Measurements from ENCODE around the gene SLC5A6.

SLC5A6 gene

DNA sequence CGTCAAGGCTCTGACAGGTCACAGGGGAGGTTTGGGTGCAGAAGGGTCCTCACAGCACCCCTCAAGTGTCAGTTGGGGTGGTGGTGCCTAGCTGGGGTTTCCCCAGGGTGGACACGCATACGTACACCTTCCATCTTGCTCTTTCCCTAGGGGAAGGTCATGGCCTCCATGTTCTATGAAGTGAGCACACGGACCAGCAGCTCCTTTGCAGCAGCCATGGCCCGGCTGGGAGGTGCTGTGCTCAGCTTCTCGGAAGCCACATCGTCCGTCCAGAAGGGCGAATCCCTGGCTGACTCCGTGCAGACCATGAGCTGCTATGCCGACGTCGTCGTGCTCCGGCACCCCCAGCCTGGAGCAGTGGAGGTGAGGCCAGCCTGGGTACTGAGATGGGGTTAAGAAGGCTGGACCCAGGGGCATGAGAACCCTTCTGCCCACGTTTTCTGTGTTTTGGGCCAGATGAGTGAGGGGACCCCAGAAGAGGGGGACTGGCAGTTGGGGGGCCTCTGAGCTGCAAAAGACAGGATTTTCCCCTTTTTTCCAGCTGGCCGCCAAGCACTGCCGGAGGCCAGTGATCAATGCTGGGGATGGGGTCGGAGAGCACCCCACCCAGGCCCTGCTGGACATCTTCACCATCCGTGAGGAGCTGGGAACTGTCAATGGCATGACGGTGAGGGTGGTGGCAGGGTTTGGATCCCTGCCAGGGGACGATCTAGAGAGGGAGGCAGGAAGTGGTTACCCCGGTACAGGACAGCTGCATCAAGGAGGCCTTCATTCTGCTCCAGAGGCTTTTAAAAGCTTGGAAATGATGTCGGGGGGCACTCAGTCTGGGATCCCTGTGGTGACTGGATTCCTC lies 29.9 kb upstream of the SLC5A6 start:
- Histone ChIP-seq H3K9me3 (no peaks in the 10 kb centered on the region), H3K36me3 (peaks cover 78% of the 10 kb centered on the region), H3K27ac (no peak overlapping the region), H3K4me1 (ENCODE audit: control insufficient read depth in 1 of 2, insufficient read depth in 1 of 2, low read depth in 1 of 2, low read length in 1 of 2) (no peaks in the 10 kb centered on the region), H3K27me3 (no peaks in the 10 kb centered on the region), H3K4me3 (ENCODE audit: low read depth in 1 of 2, low read length in 1 of 2) (no peak overlapping the region)
- TF ChIP-seq, protein P1, sequence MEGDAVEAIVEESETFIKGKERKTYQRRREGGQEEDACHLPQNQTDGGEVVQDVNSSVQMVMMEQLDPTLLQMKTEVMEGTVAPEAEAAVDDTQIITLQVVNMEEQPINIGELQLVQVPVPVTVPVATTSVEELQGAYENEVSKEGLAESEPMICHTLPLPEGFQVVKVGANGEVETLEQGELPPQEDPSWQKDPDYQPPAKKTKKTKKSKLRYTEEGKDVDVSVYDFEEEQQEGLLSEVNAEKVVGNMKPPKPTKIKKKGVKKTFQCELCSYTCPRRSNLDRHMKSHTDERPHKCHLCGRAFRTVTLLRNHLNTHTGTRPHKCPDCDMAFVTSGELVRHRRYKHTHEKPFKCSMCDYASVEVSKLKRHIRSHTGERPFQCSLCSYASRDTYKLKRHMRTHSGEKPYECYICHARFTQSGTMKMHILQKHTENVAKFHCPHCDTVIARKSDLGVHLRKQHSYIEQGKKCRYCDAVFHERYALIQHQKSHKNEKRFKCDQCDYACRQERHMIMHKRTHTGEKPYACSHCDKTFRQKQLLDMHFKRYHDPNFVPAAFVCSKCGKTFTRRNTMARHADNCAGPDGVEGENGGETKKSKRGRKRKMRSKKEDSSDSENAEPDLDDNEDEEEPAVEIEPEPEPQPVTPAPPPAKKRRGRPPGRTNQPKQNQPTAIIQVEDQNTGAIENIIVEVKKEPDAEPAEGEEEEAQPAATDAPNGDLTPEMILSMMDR (IDR thresholded peaks at IDR 0.05), result no peak

DNA sequence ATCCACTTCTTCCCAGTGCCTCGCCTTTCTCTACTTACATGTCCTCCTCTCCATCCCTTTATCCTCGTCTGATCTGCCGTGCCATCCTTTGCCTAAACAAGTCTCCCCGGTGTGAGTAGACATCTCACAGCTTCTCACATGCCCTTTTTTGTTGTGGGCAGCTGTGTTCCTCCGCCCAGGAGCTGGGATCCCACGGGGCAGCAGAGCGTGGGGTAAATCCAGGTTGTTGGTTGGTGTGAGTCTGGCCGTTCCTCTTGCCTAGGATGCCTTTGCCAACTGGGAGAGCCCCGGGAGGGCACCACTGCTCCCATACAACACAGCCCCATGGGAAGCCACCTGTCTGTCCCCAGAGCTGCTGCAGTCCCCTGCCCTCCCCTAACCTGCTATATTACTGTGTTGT lies 28.3 kb upstream of the SLC5A6 start:
- no peaks in the 10 kb centered on the region for H3K27me3 ChIP-seq
- H3K9me3 ChIP-seq, result no peaks in the 10 kb centered on the region
- H3K27ac ChIP-seq, result no peak overlapping the region
- H3K36me3 ChIP-seq, result peaks cover 92% of the 10 kb centered on the region
- H3K4me1 ChIP-seq (ENCODE audit: control insufficient read depth in 1 of 2, insufficient read depth in 1 of 2, low read depth in 1 of 2, low read length in 1 of 2), result no peaks in the 10 kb centered on the region
- TF ChIP-seq, protein P1 (IDR thresholded peaks at IDR 0.05), result no peak
- H3K4me3 ChIP-seq (ENCODE audit: low read depth in 1 of 2, low read length in 1 of 2), result no peak overlapping the region

DNA sequence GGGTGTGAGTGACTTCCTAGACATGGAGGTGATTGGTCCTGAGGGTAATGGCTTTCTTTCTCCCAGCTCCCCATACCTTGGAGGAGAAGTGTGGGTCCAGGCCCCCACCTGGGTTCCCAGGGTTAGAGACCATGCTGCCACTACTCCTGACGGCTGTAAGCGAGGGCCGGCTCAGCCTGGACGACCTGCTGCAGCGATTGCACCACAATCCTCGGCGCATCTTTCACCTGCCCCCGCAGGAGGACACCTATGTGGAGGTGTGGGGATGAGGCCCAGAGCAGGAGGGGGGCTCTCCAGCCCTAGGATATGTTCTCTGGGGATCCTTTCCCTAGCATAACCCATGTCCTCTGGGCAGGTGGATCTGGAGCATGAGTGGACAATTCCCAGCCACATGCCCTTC lies 26.9 kb upstream of the SLC5A6 start:
- Histone ChIP-seq H3K27ac (no peak overlapping the region), H3K4me3 (ENCODE audit: low read depth in 1 of 2, low read length in 1 of 2) (no peak overlapping the region), H3K9me3 (no peaks in the 10 kb centered on the region), H3K36me3 (peaks cover 98% of the 10 kb centered on the region), H3K27me3 (no peaks in the 10 kb centered on the region), H3K4me1 (ENCODE audit: control insufficient read depth in 1 of 2, insufficient read depth in 1 of 2, low read depth in 1 of 2, low read length in 1 of 2) (no peaks in the 10 kb centered on the region)
- TF ChIP-seq, protein P1 (IDR thresholded peaks at IDR 0.05), result no peak

DNA sequence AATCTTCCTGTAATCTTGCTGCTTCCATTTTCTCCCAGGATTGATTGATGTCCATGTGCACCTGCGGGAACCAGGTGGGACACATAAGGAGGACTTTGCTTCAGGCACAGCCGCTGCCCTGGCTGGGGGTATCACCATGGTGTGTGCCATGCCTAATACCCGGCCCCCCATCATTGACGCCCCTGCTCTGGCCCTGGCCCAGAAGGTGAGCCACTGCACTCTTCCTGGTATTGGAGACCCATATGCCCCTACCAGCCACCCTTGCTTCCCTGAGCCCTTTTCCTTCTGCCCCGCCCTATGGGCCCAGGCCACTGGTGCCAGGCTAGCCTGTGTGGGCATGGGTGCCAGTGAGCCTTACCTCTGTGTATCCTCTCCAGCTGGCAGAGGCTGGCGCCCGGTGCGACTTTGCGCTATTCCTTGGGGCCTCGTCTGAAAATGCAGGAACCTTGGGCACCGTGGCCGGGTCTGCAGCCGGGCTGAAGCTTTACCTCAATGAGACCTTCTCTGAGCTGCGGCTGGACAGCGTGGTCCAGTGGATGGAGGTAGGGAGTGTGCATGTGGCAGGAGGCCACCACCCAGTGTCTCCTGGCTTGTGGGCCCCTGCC lies 25.4 kb upstream of the SLC5A6 start:
- Histone ChIP-seq H3K4me1 (ENCODE audit: control insufficient read depth in 1 of 2, insufficient read depth in 1 of 2, low read depth in 1 of 2, low read length in 1 of 2) (no peaks in the 10 kb centered on the region), H3K4me3 (ENCODE audit: low read depth in 1 of 2, low read length in 1 of 2) (no peak overlapping the region), H3K9me3 (no peaks in the 10 kb centered on the region), H3K36me3 (peaks cover 98% of the 10 kb centered on the region), H3K27me3 (no peaks in the 10 kb centered on the region), H3K27ac (no peak overlapping the region)
- TF ChIP-seq, protein P1 (IDR thresholded peaks at IDR 0.05), result no peak

DNA sequence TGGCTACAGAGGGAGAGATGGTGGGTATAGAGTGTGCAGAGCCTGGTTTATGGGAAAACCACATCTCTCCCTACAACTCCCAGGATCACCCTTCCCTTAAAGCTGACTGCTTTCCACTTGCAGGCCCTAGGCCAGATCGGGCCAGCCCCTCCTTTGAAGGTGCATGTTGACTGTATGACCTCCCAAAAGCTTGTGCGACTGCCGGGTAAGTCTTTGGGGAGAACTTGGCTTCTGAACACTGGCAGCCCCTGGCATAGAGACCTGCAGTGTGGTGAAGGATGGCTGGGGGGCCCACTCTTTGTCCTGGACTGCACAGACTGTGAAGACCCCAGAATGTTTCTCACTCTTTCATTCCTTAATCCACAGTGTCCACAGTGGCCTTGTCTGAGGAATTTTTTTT lies 24.6 kb upstream of the SLC5A6 start:
- H3K27me3 ChIP-seq, result no peaks in the 10 kb centered on the region
- H3K4me3 ChIP-seq (ENCODE audit: low read depth in 1 of 2, low read length in 1 of 2), result no peak overlapping the region
- H3K27ac ChIP-seq, result no peak overlapping the region
- no peaks in the 10 kb centered on the region for H3K4me1 ChIP-seq (ENCODE audit: control insufficient read depth in 1 of 2, insufficient read depth in 1 of 2, low read depth in 1 of 2, low read length in 1 of 2)
- TF ChIP-seq, protein P1 (IDR thresholded peaks at IDR 0.05), result no peak
- no peaks in the 10 kb centered on the region for H3K9me3 ChIP-seq
- peaks cover 98% of the 10 kb centered on the region for H3K36me3 ChIP-seq

Measured in neutrophil (primary cell).